HEK293 (cell line): Measurements from ENCODE around the gene GPR107.

Experiments used
- CTCF ChIA-PET: fragments of 350-600 bp; formaldehyde crosslinking; extraction: SDS; loops from one replicate; lab custom pipeline; 2021; ENCODE audit warnings: antibody characterized with exemption; lab: Yijun Ruan, JAX
- POLR2A ChIA-PET: fragments of 300-600 bp; formaldehyde crosslinking; extraction: SDS; loops from one replicate; lab custom pipeline; 2020; ENCODE audit warnings: antibody characterized with exemption, inconsistent platforms; lab: Yijun Ruan, JAX
- H3K27ac ChIP-seq: fragments of 200-500 bp; sonication (Bioruptor generic); 2 replicates; pipeline ENCODE4 v1.5.1; 2014; ENCODE audit warnings: low read depth, low read length, control low read depth, inconsistent platforms; ENCODE audit errors: extremely low read depth
- H3K36me3 ChIP-seq, 2 experiments: fragments of 200-500 bp in 1 of 2; sonication (Bioruptor generic) in 1 of 2; 1 replicate in 1 of 2; 2 replicates in 1 of 2; pipeline ENCODE4 v1.5.1; 2014 to 2017; ENCODE audit warnings: inconsistent platforms in 2 of 2, low read length in 2 of 2; ENCODE audit not compliant: control insufficient read depth in 2 of 2, insufficient read depth in 1 of 2
- H3K4me1 ChIP-seq: fragments of 200-500 bp; sonication (Bioruptor generic); 2 replicates; pipeline ENCODE4 v1.5.1; 2014; ENCODE audit warnings: mild to moderate bottlenecking, low read length, inconsistent platforms; ENCODE audit not compliant: control insufficient read depth, insufficient read depth
- H3K4me3 ChIP-seq: 2 replicates; pipeline ENCODE4 v1.5.1; 2011; ENCODE audit warnings: low read depth, mild to moderate bottlenecking, control low read depth, low read length, moderate library complexity
- H3K9me3 ChIP-seq: fragments of 200-500 bp; sonication (Bioruptor generic); 2 replicates; pipeline ENCODE4 v1.5.1; 2014; ENCODE audit warnings: low read depth, low read length, inconsistent platforms; ENCODE audit not compliant: control insufficient read depth, insufficient read depth
- HOXA7 ChIP-seq: sonication (generic); formaldehyde crosslinking; IDR thresholded peaks from 2 replicates; pipeline ENCODE4 v1.8.1; 2022; ENCODE audit warnings: missing genetic modification reagents, borderline replicate concordance
- KLF10 ChIP-seq: fragments of 450-650 bp; IDR thresholded peaks from 2 replicates; pipeline ENCODE4 v1.5.1; 2018; ENCODE audit warnings: missing biosample characterization, mild to moderate bottlenecking, missing genetic modification characterization
- PRDM10 ChIP-seq: fragments of 450-650 bp; formaldehyde crosslinking; IDR thresholded peaks from 2 replicates; pipeline ENCODE4 v1.5.1; 2016; ENCODE audit warnings: missing biosample characterization, missing genetic modification characterization
- RBAK ChIP-seq: fragments of 450-650 bp; formaldehyde crosslinking; IDR thresholded peaks from 2 replicates; pipeline ENCODE4 v1.5.1; 2016; ENCODE audit warnings: missing biosample characterization, missing genetic modification characterization
- ZBTB20 ChIP-seq: fragments of 450-650 bp; formaldehyde crosslinking; IDR thresholded peaks from 2 replicates; pipeline ENCODE4 v1.5.1; 2016; ENCODE audit warnings: missing biosample characterization, missing genetic modification characterization
- ZBTB48 ChIP-seq: fragments of 450-650 bp; formaldehyde crosslinking; IDR thresholded peaks from 2 replicates; pipeline ENCODE4 v1.5.1; 2016; ENCODE audit warnings: missing biosample characterization, missing genetic modification characterization
- ZBTB49 ChIP-seq: fragments of 450-650 bp; formaldehyde crosslinking; IDR thresholded peaks from 2 replicates; pipeline ENCODE4 v1.5.1; 2016; ENCODE audit warnings: missing biosample characterization, missing genetic modification characterization, low read depth
- ZNF155 ChIP-seq: fragments of 450-650 bp; formaldehyde crosslinking; IDR thresholded peaks from 2 replicates; pipeline ENCODE4 v1.5.1; 2016; ENCODE audit warnings: missing biosample characterization, missing genetic modification characterization
- ZNF214 ChIP-seq: fragments of 450-650 bp; formaldehyde crosslinking; IDR thresholded peaks from 2 replicates; pipeline ENCODE4 v1.5.1; 2017; ENCODE audit warnings: missing biosample characterization, mild to moderate bottlenecking, missing genetic modification characterization, borderline replicate concordance
- ZNF354C ChIP-seq: fragments of 450-650 bp; formaldehyde crosslinking; IDR thresholded peaks from 2 replicates; pipeline ENCODE4 v1.5.1; 2016; ENCODE audit warnings: missing biosample characterization, missing genetic modification characterization, low read depth, borderline replicate concordance
- ZNF366 ChIP-seq: fragments of 450-650 bp; formaldehyde crosslinking; conservative IDR thresholded peaks from 2 replicates; pipeline ENCODE4 v1.5.1; 2016; ENCODE audit warnings: missing biosample characterization, missing genetic modification characterization
- ZNF398 ChIP-seq: fragments of 450-650 bp; formaldehyde crosslinking; IDR thresholded peaks from 2 replicates; pipeline ENCODE4 v1.5.1; 2017; ENCODE audit warnings: missing biosample characterization, missing genetic modification characterization
- ZNF544 ChIP-seq: fragments of 450-650 bp; formaldehyde crosslinking; IDR thresholded peaks from 2 replicates; pipeline ENCODE4 v1.5.0; 2017; ENCODE audit warnings: missing biosample characterization, missing genetic modification characterization
- ZNF571 ChIP-seq: fragments of 450-650 bp; formaldehyde crosslinking; IDR thresholded peaks from 2 replicates; pipeline ENCODE4 v1.5.0; 2017; ENCODE audit warnings: missing biosample characterization, missing genetic modification characterization

GPR107 gene

GRCh38 chr9:130050462-130050861, 3.2 kb upstream of the GPR107 start (continued):
- TF ChIP-seq ZNF571 (tag by site-specific recombination): no peak
- no peak for TF ChIP-seq ZBTB49 (tag by site-specific recombination)
- no peak for TF ChIP-seq ZNF366 (tag by site-specific recombination)
- TF ChIP-seq KLF10: no peak
- TF ChIP-seq ZNF214 (tag by site-specific recombination): no peak

GRCh38 chr9:130051855-130052254, 1.9 kb upstream of the GPR107 start:
- Histone ChIP-seq H3K4me3 (no peak overlapping the region), H3K27ac (no peak overlapping the region), H3K4me1 (no peaks in the 10 kb centered on the region; the same call in 1 of the 2 replicates), H3K36me3 (no peaks in the 10 kb centered on the region; a peak in 1 of 3 replicates), H3K9me3 (no peaks in the 10 kb centered on the region)
- CTCF ChIA-PET: interaction anchor here (0.6 to 1.3 kb wide), 3 partner anchors 61 to 167 kb away, joined by 3 read pairs; no protein-coding TSS in a partner anchor
- POLR2A ChIA-PET: interaction anchor here (3.2 kb wide), 1 partner anchor 8 kb away, joined by 42 read pairs; the partner anchor contains the start of gene FNBP1
- TF ChIP-seq PRDM10 (tag by site-specific recombination): peak; percentile 86
- TF ChIP-seq HOXA7 (CRISPR knock-in tag): no peak
- 0 out of 2 replicates have a peak, but pooled peaks have one; percentile 5 for TF ChIP-seq ZBTB20 (tag by site-specific recombination)
- no peak for TF ChIP-seq RBAK (tag by site-specific recombination)

- CTCF ChIA-PET: interaction anchor here (0.6 to 1.5 kb wide), 6 partner anchors 11 to 168 kb away, joined by 3 to 7 read pairs (median 4); no protein-coding TSS in a partner anchor
- Histone ChIP-seq H3K36me3 (no peaks in the 10 kb centered on the region; a peak in 1 of 3 replicates), H3K4me3 (peak overlapping the region; percentile 91), H3K9me3 (no peaks in the 10 kb centered on the region), H3K4me1 (no peaks in the 10 kb centered on the region; the same call in 1 of the 2 replicates), H3K27ac (peak overlapping the region; percentile 79)
- no peak for TF ChIP-seq ZNF544 (tag by site-specific recombination)
- no peak for TF ChIP-seq ZNF398 (tag by site-specific recombination)
- no peak for TF ChIP-seq ZNF354C (tag by site-specific recombination)
- TF ChIP-seq ZBTB48: no peak
- TF ChIP-seq ZNF155: no peak
- POLR2A ChIA-PET: interaction anchor here (0.6 to 3.2 kb wide), 6 partner anchors 10 to 311 kb away, joined by 3 to 42 read pairs (median 4); partner anchors contain the start of gene FNBP1
Measured at GRCh38 chr9:130053109-130053503, 600 bp upstream of the GPR107 start.
